Kidney (tissue), 14 donors: ENCODE data around the gene GMNN. TPM values are rescaled to one million over a fixed set of nuclear protein-coding genes. Genes with fewer than 3 reads are reported as not detected.

Experiments
- DNase-seq, 5 donors: peaks; one replicate each; pipeline ENCODE4 v3.0.0-alpha.2; 2013 to 2020
- FAIRE-seq: peaks from 2 replicates; lab custom pipeline; 2012; peaks lifted over from hg19 to GRCh38; lab: Jason Lieb, UNC
- H3K27ac ChIP-seq, 2 donors: one replicate each; pipeline ENCODE4 v1.7.0; 2013; ENCODE audit warnings: low read depth in 2 of 2, low read length in 2 of 2, inconsistent platforms in 1 of 2
- H3K27me3 ChIP-seq: one replicate; pipeline ENCODE4 v1.7.1; 2013; ENCODE audit warnings: low read length, inconsistent platforms; ENCODE audit not compliant: control insufficient read depth, insufficient read depth
- H3K36me3 ChIP-seq, 3 donors: one replicate each; pipeline versions ENCODE4 v1.7.0 to v1.7.1; 2013; ENCODE audit warnings: low read length in 3 of 3, control low read depth in 1 of 3, inconsistent platforms in 1 of 3; ENCODE audit not compliant: insufficient read depth in 3 of 3, control insufficient read depth in 2 of 3
- H3K4me1 ChIP-seq, 3 donors: one replicate each; pipeline versions ENCODE4 v1.7.0 to v1.7.1; 2013; ENCODE audit warnings: low read length in 3 of 3, inconsistent platforms in 1 of 3, low read depth in 1 of 3; ENCODE audit not compliant: control insufficient read depth in 2 of 3, insufficient read depth in 2 of 3
- H3K4me3 ChIP-seq, 3 donors: one replicate each; pipeline versions ENCODE4 v1.7.0 to v1.8.1; 2013; ENCODE audit warnings: low read length in 3 of 3, control low read depth in 1 of 3, inconsistent platforms in 1 of 3
- H3K9ac ChIP-seq, 3 donors: one replicate each; pipeline versions ENCODE4 v1.7.0 to v1.7.1; 2013; ENCODE audit warnings: low read length in 3 of 3, control low read depth in 1 of 3, inconsistent platforms in 1 of 3
- H3K9me3 ChIP-seq, 3 donors: one replicate each; pipeline versions ENCODE4 v1.7.0 to v1.7.1; 2013; ENCODE audit warnings: low read length in 3 of 3, control low read depth in 1 of 3, inconsistent platforms in 1 of 3; ENCODE audit not compliant: control insufficient read depth in 2 of 3, insufficient read depth in 1 of 3
- intact Hi-C: fragments of 100-400 bp; cut with DNase I; formaldehyde crosslinking; loops from one replicate; pipeline ENCODE4 v1.11.1; 2022
- polyA plus RNA-seq: library from polyadenylated mRNA; stranded (reverse); fragments of 350-450 nt; fragmentation: Illumina TruSeq; extraction: RNeasy Lipid Tissue Mini Kit (QIAGEN cat#74804); gene quantifications from one replicate; pipeline ENCODE4 v1.2.3, GENCODE V29; 2014; ENCODE audit warnings: low read depth, low replicate concordance; ENCODE audit not compliant: insufficient read depth
- total RNA-seq: library from RNA; stranded (reverse); fragmentation: NEBNext Ultra II Directional; extraction: Animal tissue kit (Norgen Biotek cat#: 25700); gene quantifications from one replicate; pipeline ENCODE4 v1.2.1, GENCODE V29; 2021
- TF ChIP-seq, protein P1 (sequence below): IDR thresholded peaks from 3 replicates; pipeline ENCODE4 v1.5.1; 2012; ENCODE audit warnings: mild to moderate bottlenecking, moderate library complexity, borderline replicate concordance; ENCODE audit not compliant: insufficient read depth; ENCODE audit errors: extremely low read depth
- donor health status: control.
- donor health status: control.
- donor health status: control.
- donor health status: control.
- donor health status: control.
- donor health status: DM: yes; HTN: yes; CAD: no.
- donor health status: Normal renal cell carcinoma (clear cell type).

GMNN gene
- total and polyA plus RNA-seq, 2 donors from 2014 or later = 13.0 to 26.7 TPM

DNA sequence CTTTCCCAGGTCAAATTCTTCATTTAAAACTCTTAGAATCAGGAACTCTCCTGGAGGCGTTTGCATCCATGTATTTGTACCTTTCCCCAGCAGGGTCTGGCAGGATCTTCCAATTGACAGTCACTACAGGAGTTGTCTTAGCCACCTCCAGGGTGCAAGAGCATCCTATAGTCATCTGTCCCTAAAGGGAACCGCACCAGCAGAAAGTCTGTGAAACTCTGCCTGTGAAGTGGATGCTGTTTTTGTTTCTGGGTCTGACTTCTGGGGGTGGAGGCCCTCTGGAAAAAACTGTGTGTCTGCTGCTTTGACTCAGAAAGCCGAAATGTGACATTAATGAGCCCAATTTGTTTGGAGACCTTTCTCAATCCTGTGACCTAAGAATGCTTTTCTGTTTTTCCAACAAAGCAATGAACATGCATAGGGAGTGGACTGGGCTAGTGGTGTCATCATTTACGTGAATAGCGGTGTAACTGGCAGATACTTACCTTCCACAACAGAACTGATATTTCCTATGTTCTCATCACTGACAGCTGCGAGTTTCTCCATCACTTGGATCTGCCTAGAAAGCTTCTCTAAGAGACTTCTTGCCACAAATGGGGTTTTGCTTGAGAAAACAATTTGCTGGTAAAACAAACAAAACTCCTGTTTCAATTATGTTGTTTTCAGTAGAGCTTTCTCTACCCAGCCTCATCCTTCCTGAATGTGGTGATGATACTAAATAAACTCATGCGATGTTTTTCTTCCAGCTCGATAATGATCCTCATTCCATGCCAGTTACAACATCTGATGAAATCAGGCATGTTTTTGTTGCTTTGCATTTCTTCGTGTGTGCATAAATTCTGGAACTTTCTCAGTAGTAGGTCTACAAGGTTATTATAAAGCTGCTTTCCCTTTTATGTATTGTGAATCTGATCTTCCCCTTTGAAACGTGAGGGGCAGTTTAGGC, 57.3 kb downstream of the GMNN start:
- no peak overlapping the region for H3K9ac ChIP-seq
- intact Hi-C loops = no loop called here

DNA sequence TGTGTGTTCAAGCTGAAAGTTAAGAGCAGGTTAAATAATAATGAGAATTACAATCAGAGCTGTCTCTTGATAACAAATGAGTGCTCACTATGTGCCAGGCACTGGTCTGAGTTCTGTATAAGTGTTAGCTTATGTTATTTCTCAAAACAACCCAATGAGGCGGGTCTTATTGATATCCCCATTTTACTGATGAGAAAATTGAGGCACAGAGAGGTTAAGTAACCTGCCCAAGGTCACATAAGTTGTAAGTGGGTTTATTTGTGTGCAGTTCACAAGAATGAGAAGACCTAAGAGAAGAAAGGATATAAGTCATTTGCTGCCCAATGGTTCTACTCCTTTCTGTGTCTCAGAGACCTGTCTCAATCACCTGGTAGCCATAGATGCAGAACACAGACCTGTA, 58.1 kb downstream of the GMNN start:
- no peak overlapping the region for H3K27ac ChIP-seq

More for the DNA sequence above, 57.3 kb downstream of the GMNN start:
- TF ChIP-seq, protein P1, sequence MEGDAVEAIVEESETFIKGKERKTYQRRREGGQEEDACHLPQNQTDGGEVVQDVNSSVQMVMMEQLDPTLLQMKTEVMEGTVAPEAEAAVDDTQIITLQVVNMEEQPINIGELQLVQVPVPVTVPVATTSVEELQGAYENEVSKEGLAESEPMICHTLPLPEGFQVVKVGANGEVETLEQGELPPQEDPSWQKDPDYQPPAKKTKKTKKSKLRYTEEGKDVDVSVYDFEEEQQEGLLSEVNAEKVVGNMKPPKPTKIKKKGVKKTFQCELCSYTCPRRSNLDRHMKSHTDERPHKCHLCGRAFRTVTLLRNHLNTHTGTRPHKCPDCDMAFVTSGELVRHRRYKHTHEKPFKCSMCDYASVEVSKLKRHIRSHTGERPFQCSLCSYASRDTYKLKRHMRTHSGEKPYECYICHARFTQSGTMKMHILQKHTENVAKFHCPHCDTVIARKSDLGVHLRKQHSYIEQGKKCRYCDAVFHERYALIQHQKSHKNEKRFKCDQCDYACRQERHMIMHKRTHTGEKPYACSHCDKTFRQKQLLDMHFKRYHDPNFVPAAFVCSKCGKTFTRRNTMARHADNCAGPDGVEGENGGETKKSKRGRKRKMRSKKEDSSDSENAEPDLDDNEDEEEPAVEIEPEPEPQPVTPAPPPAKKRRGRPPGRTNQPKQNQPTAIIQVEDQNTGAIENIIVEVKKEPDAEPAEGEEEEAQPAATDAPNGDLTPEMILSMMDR = no peak
- no peak overlapping the region for H3K4me3 ChIP-seq
- no peaks in the 10 kb centered on the region for H3K4me1 ChIP-seq
- FAIRE-seq (no peak), DNase-seq (peak in 1 of 5 donors; percentile 25)
- no peak overlapping the region for H3K27ac ChIP-seq
- no peaks in the 10 kb centered on the region for H3K9me3 ChIP-seq
- H3K27me3 ChIP-seq = no peaks in the 10 kb centered on the region
- H3K36me3 ChIP-seq = no peaks in the 10 kb centered on the region

DNA sequence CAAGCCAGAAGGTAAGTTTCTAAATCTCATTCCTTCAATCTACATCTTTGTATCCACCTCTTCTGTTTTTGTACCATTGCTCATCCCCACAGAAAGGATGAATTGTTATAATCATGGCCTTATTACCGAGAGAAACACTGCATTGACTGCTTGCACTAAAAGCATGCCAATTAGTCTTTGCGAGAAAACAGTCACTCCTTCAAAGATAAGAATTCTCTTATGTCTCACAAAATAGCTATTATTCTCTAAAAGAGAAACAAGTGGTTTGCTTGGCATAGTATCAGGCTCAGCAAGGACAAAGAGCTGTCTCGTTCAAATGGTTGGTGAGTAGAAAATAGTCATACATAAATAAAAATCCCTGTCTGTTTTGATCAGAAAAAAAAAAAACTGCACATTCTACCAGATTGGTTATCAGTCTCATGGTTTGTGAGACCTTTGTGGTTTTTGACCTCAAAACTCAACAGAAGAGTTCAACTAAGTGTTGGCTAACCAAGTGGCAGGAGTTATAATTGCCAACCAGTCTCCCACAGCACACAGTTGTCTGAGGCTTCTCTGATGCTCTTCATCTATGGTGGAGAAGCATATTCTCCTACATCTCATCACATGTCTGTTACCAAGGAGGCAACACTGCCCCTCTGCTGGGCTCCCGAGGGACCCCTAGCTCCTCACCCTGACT, 59.1 kb downstream of the GMNN start:
- Histone ChIP-seq H3K4me1 (no peaks in the 10 kb centered on the region), H3K9ac (no peak overlapping the region), H3K4me3 (no peak overlapping the region), H3K27ac (no peak overlapping the region), H3K27me3 (no peaks in the 10 kb centered on the region), H3K36me3 (no peaks in the 10 kb centered on the region), H3K9me3 (no peaks in the 10 kb centered on the region)
- no peak for FAIRE-seq
- no peak for DNase-seq
- TF ChIP-seq, protein P1 = no peak
- intact Hi-C loops = no loop called here

More for the DNA sequence above, 58.1 kb downstream of the GMNN start:
- Histone ChIP-seq H3K27me3 (no peaks in the 10 kb centered on the region), H3K36me3 (no peaks in the 10 kb centered on the region), H3K4me3 (no peak overlapping the region), H3K9me3 (no peaks in the 10 kb centered on the region), H3K4me1 (no peaks in the 10 kb centered on the region), H3K9ac (no peak overlapping the region)
- no peak for FAIRE-seq
- intact Hi-C loops = no loop called here
- DNase-seq = no peak
- TF ChIP-seq, protein P1 = no peak

Other genes with a start within 250 kb of the GMNN start
- 0.16 TPM for gene KIAA0319, start 128.7 kb upstream of the GMNN start, total RNA-seq
- 0.11 TPM for gene KIAA0319, start 128.7 kb upstream of the GMNN start, polyA plus RNA-seq
- 33.0 TPM for gene TDP2, start 108.0 kb upstream of the GMNN start, total RNA-seq
- gene TDP2, start 108.0 kb upstream of the GMNN start, polyA plus RNA-seq = 82.9 TPM
- gene ACOT13, start 107.9 kb upstream of the GMNN start, total RNA-seq = 15.3 TPM
- 109 TPM for gene ACOT13, start 107.9 kb upstream of the GMNN start, polyA plus RNA-seq
- gene C6orf62, start 55.8 kb upstream of the GMNN start, total RNA-seq = 114 TPM
- gene C6orf62, start 55.8 kb upstream of the GMNN start, polyA plus RNA-seq = 55.8 TPM
- gene ARMH2, start 24.0 kb downstream of the GMNN start, total RNA-seq = not detected
- not detected for gene ARMH2, start 24.0 kb downstream of the GMNN start, polyA plus RNA-seq
- 24.2 TPM for gene RIPOR2, start 161.0 kb downstream of the GMNN start, total RNA-seq
- gene RIPOR2, start 161.0 kb downstream of the GMNN start, polyA plus RNA-seq = 1.7 TPM